Heart left ventricle (tissue), 16 donors: ENCODE results near the gene CTNNA3. TPM values are rescaled to one million over a fixed set of nuclear protein-coding genes. Genes with fewer than 3 reads are reported as not detected.

ENCODE experiments used
- ATAC-seq, 4 donors: fragments of 200-7000 bp; cut with Tn5 transposase; one replicate each; pipeline ENCODE4 v1.9.1; 2020 to 2022; ENCODE audit warnings: moderate library complexity in 4 of 4, mild to moderate bottlenecking in 3 of 4, moderate number of reproducible peaks in 1 of 4
- DNase-seq, 5 donors: peaks; one replicate each; pipeline ENCODE4 v3.0.0-alpha.2; 2020
- H3K27ac ChIP-seq, 12 donors: fragments of 200-600 bp; sonication (generic) in 4 of 12; one replicate each; pipeline versions ENCODE4 v1.5.0 to v1.8.0; 2016 to 2022; ENCODE audit warnings: mild to moderate bottlenecking in 2 of 12
- H3K27me3 ChIP-seq, 9 donors: fragments of 200-600 bp; sonication (generic) in 2 of 9; one replicate each; pipeline versions ENCODE4 v1.5.1 to v1.8.0; 2016 to 2022; ENCODE audit warnings: mild to moderate bottlenecking in 3 of 9
- H3K36me3 ChIP-seq, 9 donors: fragments of 200-600 bp; sonication (generic) in 2 of 9; one replicate each; pipeline versions ENCODE4 v1.5.0 to v1.8.0; 2018 to 2022; ENCODE audit warnings: mild to moderate bottlenecking in 2 of 9
- H3K4me1 ChIP-seq, 12 donors: fragments of 200-600 bp; sonication (generic) in 4 of 12; one replicate each; pipeline versions ENCODE4 v1.5.0 to v1.8.0; 2016 to 2022; ENCODE audit warnings: mild to moderate bottlenecking in 3 of 12
- H3K4me3 ChIP-seq, 12 donors: fragments of 200-600 bp; sonication (generic) in 4 of 12; one replicate each; pipeline versions ENCODE4 v1.5.0 to v1.8.0; 2017 to 2022; ENCODE audit warnings: mild to moderate bottlenecking in 9 of 12, moderate library complexity in 4 of 12
- H3K9me3 ChIP-seq, 12 donors: fragments of 200-600 bp; sonication (generic) in 4 of 12; one replicate each; pipeline versions ENCODE4 v1.5.0 to v1.8.0; 2016 to 2022; ENCODE audit warnings: mild to moderate bottlenecking in 1 of 12
- CTCF ChIP-seq, 12 donors: fragments of 200-600 bp; sonication (generic) in 4 of 12; IDR thresholded peaks; one replicate each; pipeline versions ENCODE4 v1.5.0 to v1.8.0; 2018 to 2022; ENCODE audit warnings: antibody characterized with exemption in 12 of 12, mild to moderate bottlenecking in 5 of 12
- POLR2A ChIP-seq, 2 donors: fragments of 450-650 bp; IDR thresholded peaks; one replicate each; pipeline ENCODE4 v1.6.1; 2017; ENCODE audit warnings: antibody characterized with exemption in 2 of 2, mild to moderate bottlenecking in 2 of 2, moderate library complexity in 2 of 2
- WGBS, 4 donors: extraction: QIAGEN DNeasy Blood & Tissue Kit in 2 of 4; methylation state at CpG; one replicate each; pipeline versions ENCODE4 v1.1.5 to v1.1.7; 2013 to 2018; 5-methylcytosine and 5-hydroxymethylcytosine counted together
- intact Hi-C, 10 donors: fragments of 100-400 bp; cut with DNase I; formaldehyde crosslinking; loops; one replicate each; pipeline versions ENCODE4 v1.11.1 to v1.14.2; 2022
- polyA plus RNA-seq, 2 donors: library from polyadenylated mRNA; stranded (reverse); fragments of 200-250 nt; gene quantifications; one replicate each; pipeline ENCODE4 v1.2.3, GENCODE V29; 2013
- total RNA-seq, 9 donors: library from RNA; depleted of rRNA in 2 of 9; stranded (reverse); fragments of >200 nt in 2 of 9; fragmentation: NEBNext Ultra II Directional in 3 of 9; extraction: Animal tissue kit (Norgen Biotek cat#: 25700) in 3 of 9; gene quantifications; one replicate each; pipeline versions ENCODE4 v1.1.0 to v1.2.4, GENCODE V29; 2016 to 2023
- donor health status: ischemic (EF 13 %, LVEDD 7.1; RV severe dilation, severe dysfunction).
- donor health status: healthy with polysubstance abuse.
- donor health status: DM: no; HTN: yes; CAD: no.
- donor health status: DM: no; HTN: no; CAD: no.
- donor health status: ischemic (EF 25% LVEDD 6.9; RV normal size, moderate dysfunction).
- donor health status: ischemic (EF 25% LVEDD 5.7; RV mildly dilated, moderate dysfunction).
- donor health status: healthy.
- donor health status: DM: yes; HTN: yes; CAD: no.
- donor health status: ischemic (EF 35%, LVEDD 5.7; RV mildly dilated, moderate dysfunction).
- donor health status: nonischemic (EF 11% LVEDD 7.7; RV severe dilation, severe dysfunction).
- donor health status: DM: yes; HTN: yes; CAD: no.
- donor health status: PGD.
- donor health status: ischemic (EF 29% LVEDD 5.4; RV normal size, mild dysfunction).
- donor health status: nonischemic (EF 23%, LVEDD 6.1; RV moderate dilation, normal function).

CTNNA3 gene
- total and polyA plus RNA-seq, 11 donors: 4.8 to 200 (median 99.0) TPM

GRCh38 chr10:66982053-66982420 is 714.0 kb downstream of the CTNNA3 start:
- Histone ChIP-seq H3K9me3 (no peaks in the 10 kb centered on the region), H3K4me3 (no peak overlapping the region), H3K27ac (no peak overlapping the region), H3K36me3 (no peaks in the 10 kb centered on the region), H3K27me3 (no peaks in the 10 kb centered on the region), H3K4me1 (peaks cover 0 to 7% (median 0%) of the 10 kb centered on the region in 12 donors)
- 88 to 95% (median 93%) methylated on average over 1 of the region's 1 CpG for WGBS, 4 donors
- DNase-seq (no peak), ATAC-seq (no peak)
- TF ChIP-seq CTCF (IDR thresholded peaks at IDR 0.05) (no peak), POLR2A (IDR thresholded peaks at IDR 0.05) (no peak)
- intact Hi-C loops: no loop called here

- TF ChIP-seq CTCF (IDR thresholded peaks at IDR 0.05) (no peak), POLR2A (IDR thresholded peaks at IDR 0.05) (no peak)
- DNase-seq (no peak), ATAC-seq (no peak)
- H3K27ac ChIP-seq: no peak overlapping the region
- H3K4me1 ChIP-seq: peaks cover 0 to 7% (median 0%) of the 10 kb centered on the region in 12 donors
- no peaks in the 10 kb centered on the region for H3K27me3 ChIP-seq
- 68 to 76% (median 75%) methylated on average over 3 of the region's 3 CpGs for WGBS, 4 donors
- no peak overlapping the region for H3K4me3 ChIP-seq
- no peaks in the 10 kb centered on the region for H3K9me3 ChIP-seq
- intact Hi-C loops: no loop called here
- no peaks in the 10 kb centered on the region for H3K36me3 ChIP-seq
Measured at GRCh38 chr10:66981361-66982052, 714.5 kb downstream of the CTNNA3 start.

- intact Hi-C loops: no loop called here
- DNase-seq (no peak), ATAC-seq (no peak)
- Histone ChIP-seq H3K36me3 (no peaks in the 10 kb centered on the region), H3K4me1 (peaks cover 0 to 7% (median 0%) of the 10 kb centered on the region in 12 donors), H3K4me3 (no peak overlapping the region), H3K27me3 (no peaks in the 10 kb centered on the region), H3K27ac (no peak overlapping the region), H3K9me3 (no peaks in the 10 kb centered on the region)
- WGBS, 4 donors: 81 to 83% (median 82%) methylated on average over 4 of the region's 4 CpGs
- TF ChIP-seq CTCF (IDR thresholded peaks at IDR 0.05) (no peak), POLR2A (IDR thresholded peaks at IDR 0.05) (no peak)
Measured at GRCh38 chr10:66980246-66980815, 715.7 kb downstream of the CTNNA3 start.

GRCh38 chr10:66964946-66965345 is 731.0 kb downstream of the CTNNA3 start:
- Histone ChIP-seq H3K27me3 (no peaks in the 10 kb centered on the region), H3K4me1 (peaks cover 0 to under 1% (median 0%) of the 10 kb centered on the region in 12 donors), H3K9me3 (no peaks in the 10 kb centered on the region), H3K4me3 (no peak overlapping the region), H3K36me3 (no peaks in the 10 kb centered on the region), H3K27ac (no peak overlapping the region)
- intact Hi-C loops: no loop called here
- no peak for ATAC-seq
- TF ChIP-seq CTCF (IDR thresholded peaks at IDR 0.05): no peak
- no peak for TF ChIP-seq POLR2A (IDR thresholded peaks at IDR 0.05)
- DNase-seq: no peak
- WGBS, 4 donors: 52 to 61% (median 57%) methylated on average over 4 of the region's 4 CpGs
